Stimulated activated CD4-positive, alpha-beta T cell treated with anti-CD3 and anti-CD28 coated beads, Interleukin-1b, Interleukin-23, amount 100 ng/mL, for 4 hours (primary cell): ENCODE measurements around the gene PLCH1.

Source experiments
- DNase-seq, 2 donors: peaks; one replicate each; pipeline ENCODE4 v3.0.0-alpha.2; 2020; ENCODE audit warnings: low read depth in 2 of 2

Gene PLCH1

DNA sequence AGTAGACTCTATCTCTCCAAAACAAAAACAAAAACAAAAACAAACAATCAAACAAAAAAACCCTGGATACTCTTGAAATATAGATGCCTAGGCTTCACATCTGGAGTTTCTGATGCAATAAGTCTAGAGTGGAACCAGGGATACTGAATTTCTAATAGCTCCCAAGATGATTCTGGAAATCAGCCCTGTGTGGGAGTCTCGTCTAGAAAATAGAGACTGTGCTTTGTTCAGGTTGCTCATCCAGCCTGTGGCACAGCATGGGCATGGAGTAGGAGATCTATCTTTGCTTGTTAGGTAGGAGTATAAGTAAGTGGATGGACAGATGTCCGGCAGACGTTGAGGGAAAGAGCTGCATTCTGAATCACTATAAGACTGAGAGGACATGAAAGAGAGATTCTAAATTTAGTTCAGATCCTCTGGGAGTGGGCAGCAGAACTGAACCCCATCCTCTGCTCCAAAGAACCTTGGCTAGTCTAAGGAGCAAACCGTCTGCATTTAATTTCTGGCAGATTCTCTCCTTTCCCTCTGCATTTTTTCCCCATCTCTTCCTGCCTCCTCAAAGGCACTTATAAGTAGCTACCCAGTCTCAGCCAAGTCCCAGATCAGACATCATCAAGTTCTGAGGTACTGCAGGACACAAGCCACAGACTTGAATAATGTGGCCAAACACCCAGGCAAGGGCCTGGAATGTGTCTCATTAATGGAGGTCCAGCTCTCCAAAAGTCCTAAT is 358.8 kb downstream of the PLCH1 start:
- DNase-seq, result no peak

DNA sequence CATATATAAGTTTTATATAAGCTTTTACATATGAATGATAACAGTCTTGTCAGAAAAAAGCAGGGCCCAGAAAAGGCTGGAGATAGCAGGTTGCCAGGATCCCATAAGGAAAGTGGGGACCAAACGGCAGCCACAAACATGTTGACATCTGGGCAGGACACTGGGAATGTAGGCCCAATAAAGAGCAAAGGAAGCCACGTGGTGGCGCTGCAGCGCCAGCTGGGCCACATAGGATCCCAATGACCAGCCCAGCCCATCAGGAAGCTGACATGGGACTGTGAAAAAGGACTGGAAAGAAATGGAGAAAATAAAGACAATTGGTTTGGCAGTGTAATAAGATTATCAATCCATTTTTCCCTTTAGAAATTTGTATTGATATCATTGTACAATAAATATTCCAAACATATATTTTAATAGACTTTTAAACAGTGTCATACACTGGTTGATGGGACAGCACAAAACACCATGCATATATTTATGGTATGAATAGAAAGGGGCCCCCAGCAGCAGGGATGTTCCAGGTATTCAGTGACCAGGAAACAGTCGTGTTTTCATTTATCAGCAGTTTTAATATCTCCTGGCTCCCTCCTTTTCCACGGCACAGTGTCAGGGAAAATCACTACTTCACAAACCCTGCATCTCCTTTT is 362.4 kb downstream of the PLCH1 start:
- no peak for DNase-seq

DNA sequence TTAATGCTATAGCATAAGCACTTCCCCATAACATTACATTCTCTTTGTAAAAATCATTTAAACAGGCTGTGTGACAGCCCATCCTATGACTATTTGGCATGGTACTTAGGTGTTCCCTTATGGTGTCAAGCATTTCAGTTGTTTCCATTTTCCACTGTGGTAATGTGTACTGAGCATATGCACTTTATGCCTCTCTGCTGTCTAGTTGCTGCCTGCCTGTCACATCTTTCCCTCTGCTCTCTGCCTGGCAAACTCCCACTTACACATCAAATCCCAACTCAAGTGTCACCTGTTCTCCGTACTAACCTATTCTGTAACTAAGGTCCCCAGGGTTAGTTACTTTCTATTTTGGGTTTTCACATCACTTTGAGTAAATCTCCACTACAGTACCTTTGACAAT is 367.0 kb downstream of the PLCH1 start:
- no peak for DNase-seq

DNA sequence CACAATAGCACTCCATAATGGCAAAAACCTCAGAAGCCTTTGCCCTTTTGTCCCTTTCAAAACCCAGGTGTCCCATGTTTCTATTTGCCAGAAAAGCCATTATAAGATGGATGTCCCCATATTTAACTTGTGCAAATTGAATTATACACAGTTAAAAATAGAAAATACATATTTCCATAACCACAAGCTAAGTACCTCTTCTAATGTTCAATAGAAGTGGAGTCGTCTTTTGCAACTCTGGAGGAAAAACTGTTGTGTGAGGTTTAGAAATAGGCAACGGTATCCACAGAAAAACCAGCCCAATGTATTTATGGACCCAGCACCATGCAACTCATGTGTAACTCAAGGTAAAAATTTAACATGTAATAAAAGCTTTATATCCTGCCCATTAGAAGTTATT is 367.8 kb downstream of the PLCH1 start:
- DNase-seq, result no peak

DNA sequence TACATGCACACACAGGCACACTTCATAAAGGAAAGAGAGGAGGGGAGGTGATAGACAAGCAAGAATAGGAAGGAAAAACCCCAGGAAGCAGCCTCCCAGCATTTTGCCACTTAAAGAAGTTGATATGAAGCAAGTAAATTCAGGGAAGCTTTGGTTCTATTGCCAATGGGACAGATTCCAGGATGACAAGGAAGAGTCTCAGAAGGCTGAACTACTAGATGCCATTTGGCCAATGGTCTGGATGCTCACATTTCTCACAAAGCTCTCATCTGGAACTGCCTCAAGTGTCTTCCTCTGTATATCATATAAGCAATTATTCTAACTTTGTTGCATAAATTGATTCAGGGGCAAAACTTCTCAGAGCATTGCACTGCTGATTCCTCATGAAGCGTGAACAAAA is 372.6 kb downstream of the PLCH1 start:
- DNase-seq, result no peak

DNA sequence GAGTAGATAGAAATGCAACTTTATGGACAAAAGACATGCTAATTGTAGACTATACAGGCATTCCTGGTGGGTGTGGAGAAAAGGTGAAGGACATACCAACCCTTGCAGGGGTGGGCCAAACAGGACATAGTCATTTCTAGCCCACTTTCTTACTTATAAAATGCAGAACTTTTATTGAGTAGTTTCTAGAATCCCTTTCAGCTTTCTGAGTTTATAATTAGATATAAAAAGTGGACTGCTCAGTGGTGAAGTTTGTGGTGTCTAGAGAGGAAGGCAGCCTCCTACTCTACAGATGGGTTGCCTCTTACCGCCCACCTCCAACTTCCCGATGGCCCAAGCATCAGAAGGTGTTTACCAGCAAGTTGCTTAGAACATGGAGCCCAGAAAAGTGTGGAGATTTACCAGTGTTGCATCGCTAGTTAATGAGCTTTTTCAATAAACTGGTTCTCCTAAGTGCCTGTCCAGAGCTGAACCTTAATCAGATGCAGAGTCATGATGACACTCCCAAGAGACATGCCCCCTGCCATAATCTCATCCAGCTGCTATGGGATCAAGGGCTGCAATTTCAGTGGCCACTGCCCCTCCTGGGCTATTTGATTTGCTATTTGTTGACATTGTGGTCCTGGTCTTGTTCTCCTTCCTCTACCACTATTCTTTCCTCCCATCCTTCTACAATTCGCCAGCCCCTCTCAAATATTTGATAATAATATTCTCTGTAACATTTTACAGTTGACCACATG is 373.9 kb downstream of the PLCH1 start:
- DNase-seq, result no peak

DNA sequence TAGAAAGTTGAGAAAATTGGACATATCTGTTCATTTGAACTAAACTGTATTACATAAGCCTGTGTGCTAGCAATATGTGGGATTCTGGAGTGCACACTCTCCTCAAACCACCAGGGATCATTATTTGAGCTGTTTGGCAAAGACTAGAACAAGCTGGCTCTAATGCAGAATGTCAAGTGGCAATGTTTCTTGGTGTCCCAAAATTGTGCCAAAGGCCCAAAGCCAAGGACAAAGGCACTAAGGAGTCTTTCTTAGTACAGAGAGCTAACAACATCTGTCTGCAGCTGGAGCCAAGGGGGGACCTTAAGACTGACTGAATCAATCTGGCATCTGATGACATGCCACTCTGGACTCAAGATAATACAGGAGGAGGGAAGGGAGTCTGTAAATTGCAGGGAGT is 374.7 kb downstream of the PLCH1 start:
- no peak for DNase-seq

DNA sequence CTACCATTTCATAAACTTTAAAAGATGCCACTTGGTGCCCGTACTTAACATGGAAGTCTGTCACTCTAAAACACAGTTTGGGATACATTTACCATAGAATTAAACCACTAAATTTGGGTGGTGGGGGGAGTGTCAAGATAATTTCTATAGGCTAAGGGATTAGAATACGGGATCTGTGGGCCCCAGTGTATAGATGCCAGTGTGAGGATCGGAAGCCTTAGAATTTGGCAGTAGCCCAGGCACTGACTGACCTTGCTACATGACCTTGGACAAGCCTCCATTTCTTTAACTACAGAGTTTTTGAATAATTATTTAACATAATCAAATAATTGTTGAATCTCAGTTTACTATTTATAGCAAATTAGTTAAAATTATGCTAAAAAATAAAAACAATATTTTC is 375.1 kb downstream of the PLCH1 start:
- no peak for DNase-seq

DNA sequence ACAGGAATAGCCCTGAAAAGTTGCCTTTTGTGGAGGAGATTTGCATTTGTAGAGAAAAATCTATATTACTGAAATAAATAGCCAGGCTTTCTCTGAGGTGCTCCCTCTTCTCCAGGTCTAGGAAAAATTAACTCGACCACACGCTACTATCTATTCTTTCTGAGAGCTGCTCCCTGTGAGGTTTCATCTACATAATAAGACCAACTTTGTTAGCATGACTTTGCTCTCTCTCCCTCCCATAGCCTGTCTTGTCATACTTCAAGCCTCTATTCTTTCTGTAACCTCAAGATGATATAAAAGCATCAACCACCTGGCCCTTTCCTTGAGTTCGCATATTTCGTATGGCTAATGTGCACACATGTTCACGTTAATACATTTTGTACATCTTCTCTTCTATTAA is 375.6 kb downstream of the PLCH1 start:
- no peak for DNase-seq

DNA sequence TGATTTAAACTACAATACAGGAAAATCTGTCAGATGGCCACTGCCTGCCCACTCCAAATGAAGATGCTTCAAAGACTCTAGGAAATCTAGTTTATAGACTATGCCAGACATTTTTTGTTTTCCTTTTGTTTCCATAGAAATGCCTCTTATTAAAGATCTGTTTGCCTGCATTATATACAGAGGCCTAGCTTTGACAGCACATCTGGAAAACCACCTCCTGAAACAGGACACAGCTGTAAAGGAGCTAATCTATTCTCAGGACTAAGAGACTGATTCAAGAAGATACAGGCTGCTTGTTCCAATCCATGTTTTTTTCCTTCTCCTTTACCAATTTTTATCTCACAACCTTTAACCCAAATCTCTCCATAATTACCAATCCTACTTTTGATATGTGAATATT is 376.1 kb downstream of the PLCH1 start:
- no peak for DNase-seq

DNA sequence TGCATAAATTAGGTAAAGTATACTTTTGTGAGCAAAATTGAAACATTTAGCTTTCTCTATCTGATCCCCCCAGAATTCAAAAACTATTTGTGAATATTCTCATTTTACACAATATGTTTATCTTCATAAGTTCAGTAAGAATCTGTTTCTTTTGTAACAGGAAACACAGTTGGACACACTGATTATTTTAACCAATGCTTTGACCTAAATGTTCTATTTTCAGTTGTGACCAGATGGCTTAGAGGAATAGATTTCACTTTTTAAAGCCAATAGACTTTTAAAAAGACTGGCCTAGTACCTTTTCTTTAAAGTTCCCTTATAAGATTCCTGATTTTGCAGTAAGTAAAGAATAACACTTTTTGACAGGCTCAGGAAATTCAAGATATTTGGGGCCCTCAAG is 377.4 kb downstream of the PLCH1 start:
- no peak for DNase-seq

DNA sequence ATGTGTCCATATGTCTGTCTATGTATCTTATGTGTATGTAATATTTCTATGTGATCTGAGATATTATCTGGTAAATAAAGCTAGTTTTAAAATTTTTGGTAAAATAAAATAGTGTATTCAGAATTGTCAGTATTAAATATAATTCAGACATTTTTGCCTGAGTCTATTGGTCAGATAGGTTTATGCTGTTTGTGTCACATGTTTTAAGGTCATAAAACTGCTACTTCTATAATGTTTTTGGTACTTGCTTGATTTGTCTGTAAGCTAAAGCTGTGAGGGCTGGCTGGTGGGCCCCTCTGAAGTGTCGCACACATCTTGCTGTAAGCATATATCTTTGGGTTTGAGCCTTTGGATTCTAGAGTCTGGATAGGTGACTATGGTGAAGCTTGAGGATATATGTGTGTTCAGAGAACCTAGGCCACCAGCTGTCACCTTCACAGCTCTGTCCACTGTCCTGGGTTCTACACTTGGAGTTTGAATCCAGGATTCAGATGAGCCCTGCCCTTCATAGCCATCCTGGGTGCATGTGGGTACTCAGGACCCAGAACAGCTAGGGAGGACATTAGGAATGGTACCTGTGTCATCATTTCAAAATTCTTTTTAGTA is 379.6 kb downstream of the PLCH1 start:
- no peak for DNase-seq

DNA sequence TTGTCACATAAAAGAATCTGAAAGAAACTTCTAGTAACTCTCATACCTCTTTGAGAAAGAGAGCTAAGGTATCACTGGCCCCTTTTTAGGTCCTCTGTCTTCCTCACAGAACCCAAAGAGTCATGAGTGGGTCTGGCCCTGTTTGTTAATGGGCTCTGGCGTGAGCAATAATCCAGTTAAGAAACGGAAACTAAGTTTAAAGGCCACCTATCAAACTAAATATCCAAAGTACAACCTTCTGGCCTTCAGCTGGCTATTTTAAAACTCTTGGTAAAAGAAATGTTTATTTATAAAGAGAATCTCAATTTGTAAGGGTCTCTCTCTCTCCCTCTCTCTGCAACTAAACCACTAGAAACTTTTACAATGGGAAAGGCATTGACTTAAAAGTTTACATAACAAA is 380.4 kb downstream of the PLCH1 start:
- no peak for DNase-seq

DNA sequence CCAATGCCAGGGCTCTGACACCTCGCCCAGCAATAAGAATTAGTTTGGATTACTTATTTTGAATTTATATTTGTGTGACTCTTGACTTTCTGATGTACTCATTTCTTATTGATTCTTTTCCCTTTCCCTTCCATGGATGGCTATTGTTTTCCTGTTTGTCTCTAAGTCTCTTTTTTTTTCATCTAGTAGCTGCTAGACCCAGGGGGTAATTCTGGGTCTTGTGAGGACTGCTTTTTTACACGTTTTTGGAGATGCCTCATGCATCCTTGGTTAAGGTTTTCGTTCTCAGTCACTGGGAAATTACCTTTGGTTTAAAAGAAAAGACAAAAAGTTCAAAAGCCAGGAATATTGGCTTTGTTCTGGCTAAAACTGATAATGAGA is 381.2 kb downstream of the PLCH1 start:
- no peak for DNase-seq

DNA sequence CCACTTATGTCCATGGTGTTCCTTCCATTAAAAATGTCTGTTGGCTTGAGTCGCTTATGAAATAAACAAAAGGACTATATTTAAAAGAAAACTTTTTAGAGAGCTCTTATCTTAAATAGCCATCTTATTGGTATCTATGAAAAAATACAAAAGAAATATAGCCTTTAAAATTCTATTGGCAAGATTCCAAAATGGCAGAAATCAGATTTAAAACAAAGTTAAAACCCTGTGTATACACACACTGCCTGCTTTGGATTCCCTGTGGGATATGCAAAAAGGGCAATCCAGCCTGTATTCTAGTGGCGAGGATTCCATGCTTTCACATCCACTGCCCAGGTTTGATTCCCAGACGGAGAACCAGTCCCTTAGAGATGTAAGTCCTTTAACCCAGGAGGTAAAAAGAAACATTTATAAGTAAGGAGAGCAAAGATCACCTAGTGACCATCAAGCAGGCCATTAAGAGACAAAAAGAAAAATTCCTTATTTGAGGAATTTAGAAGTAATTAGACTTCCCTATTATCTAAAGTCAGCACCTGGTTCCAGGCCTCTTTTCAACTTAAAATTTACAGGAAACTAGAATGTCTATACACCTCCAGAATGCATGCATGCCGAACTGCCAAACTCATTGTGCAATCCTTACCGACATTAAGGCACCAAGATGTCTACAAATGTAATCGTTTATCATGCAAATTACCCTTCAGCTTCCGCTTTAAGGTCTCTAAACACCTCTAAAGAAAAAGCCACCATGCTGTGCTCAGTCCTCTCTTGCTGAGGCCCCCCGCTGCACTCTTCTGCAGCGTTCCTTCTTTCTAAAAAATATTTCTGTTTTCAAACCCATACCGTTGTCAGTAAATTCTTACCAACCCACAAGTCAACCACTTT is 381.8 kb downstream of the PLCH1 start:
- DNase-seq, result no peak

DNA sequence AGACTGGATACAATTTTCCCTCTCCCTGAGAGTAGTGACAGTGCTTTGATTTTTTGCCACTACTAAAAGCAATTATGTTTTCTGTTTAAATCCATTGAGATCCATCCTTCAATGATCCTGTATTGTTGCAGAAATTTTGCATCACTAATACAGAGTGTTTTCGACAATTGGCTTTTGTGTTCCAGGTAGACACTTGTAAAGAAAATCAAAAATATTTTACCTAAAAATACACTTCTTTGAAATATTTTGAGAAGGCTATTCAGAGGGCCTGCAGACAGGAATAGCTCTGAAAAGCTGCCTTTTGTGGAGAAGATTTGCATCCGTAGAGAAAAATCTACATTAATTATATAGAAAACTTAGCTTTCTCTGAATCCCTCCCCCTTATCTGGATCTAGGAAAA is 384.6 kb downstream of the PLCH1 start:
- DNase-seq, result no peak

DNA sequence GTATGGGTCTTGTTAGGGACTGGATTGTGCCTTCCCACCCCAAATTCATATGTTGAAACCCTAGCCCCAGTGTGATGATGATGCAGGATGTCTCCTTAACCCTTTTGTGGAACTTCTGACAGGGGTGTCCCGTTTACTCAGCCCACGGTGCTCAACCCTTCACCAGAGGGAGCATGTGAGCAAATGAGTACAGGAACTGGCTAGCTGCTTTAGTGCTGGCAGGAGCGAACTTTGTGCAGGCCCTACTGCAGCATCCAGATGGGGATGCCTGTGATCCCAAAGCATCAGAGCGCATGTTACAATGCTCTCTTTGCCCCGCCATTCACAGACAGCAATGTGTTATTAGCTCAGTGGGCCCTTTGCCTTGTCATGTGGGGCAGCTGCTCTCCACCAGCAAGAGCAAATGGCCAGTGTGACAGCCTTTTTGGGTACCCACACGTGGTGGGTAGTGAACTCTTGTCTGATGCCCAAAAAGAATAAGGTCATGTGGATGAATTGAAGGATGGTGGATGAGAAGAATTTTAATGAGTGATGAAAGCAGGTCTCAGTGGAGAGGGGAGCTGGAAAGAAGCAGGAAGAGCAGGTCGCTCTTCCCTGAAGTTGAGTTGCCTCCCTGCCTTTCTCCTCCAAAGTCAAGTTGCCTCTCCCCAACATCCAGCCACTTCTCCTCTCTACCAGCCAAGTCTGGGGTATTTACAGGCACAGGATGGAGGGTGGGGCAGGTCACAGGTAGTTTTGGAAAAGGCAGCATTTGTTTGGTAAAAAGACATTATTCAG is 388.1 kb downstream of the PLCH1 start:
- no peak for DNase-seq

DNA sequence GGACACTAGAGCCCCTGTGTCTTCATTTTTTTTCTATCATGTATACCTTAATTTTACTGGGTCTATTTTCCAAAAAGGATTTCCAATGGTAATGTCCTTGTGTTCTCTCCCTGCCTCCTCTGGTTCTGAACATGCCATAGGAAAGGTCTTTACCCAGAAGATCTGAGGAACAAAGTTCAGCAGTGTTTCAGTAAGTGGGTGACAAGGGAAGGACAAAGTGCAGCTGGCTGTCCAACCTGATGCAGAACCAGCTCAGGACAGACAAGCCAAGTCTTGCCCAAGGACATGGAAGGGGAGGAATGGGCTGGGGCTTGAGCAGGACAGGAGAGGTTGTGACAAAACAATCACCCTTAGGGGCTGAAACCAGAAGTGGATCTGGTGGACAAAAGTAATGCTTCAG is 390.2 kb downstream of the PLCH1 start:
- no peak for DNase-seq

DNA sequence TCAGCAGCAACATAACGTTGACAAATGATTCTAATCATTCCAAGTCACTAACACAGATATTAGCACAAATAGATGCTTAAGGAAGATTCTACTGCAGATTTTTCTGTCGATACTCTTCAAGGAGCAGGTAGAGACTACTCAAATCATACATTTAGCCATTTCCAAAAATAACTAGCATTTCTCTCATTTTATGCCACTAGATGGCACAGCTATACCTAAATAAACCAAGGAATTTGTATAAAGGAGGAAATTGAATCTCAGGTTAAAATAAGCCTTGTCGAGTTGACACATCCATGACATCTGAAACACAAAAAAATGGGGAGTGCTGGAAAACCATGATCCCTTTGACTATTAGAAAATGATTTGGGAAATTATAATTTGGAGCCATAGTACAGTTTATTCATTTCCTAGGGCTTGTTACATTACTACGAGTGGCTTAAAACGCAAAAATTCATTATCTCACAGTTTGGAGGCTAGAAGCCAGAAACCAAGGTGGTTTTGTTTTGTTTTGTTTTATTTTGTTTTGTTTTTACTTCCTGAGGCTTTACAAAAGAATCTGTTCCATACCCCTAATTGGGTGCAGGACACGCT is 391.9 kb downstream of the PLCH1 start:
- no peak for DNase-seq

DNA sequence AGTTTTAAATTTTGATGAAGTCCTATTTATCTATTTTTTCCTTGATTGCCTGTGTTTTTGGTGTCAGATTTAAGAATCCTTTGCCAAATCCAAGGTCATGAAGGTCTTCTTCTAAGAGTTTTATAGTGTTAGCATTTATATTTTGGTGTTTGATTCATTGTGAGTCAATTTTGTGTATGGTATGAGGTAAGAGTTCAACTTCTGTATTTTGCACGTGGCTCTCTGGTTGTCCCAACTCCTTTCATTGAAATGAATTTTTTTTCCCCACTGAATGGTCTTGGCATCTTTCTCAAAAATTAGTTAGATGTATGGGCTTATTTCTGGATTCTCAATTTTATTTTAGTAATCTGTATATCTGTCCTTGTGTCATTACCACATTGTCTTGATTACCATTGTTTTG is 394.3 kb downstream of the PLCH1 start:
- no peak for DNase-seq

DNA sequence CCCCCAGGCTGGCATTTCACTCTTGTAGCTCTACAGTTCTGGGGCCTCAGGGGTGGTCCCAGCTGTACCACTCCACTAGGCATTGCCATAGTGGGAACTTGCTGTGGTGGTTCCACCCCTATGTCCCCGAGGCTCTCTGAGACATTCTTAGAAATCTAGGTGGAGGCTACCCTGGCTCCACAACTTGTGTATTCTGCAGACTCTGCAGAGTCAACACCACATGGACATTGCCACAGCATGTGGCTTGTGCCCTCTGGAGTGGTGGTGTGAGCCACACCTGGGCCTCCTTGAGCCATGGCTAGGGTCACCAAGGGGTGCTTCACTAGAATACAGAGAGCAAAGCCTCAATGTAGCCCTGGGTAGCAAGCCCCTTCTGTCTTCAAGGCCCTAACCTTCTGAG is 397.0 kb downstream of the PLCH1 start:
- no peak for DNase-seq
